SU-DHL-6 (cell line): ENCODE measurements around the gene FAM131B.

ENCODE experiments used
- H2AFZ ChIP-seq: fragments of 200-600 bp; sonication (generic); 2 replicates; pipeline ENCODE4 v1.6.1; 2014; ENCODE audit warnings: low read depth, mild to moderate bottlenecking, moderate library complexity, mixed read lengths, antibody characterized with exemption, low read length; ENCODE audit not compliant: severe bottlenecking
- H3F3A ChIP-seq: fragments of 200-600 bp; shearing (Covaris generic); 2 replicates; pipeline ENCODE4 v1.6.0; 2016; ENCODE audit warnings: antibody characterized with exemption, mild to moderate bottlenecking; ENCODE audit not compliant: insufficient read depth
- H3K27ac ChIP-seq: fragments of 200-600 bp; sonication (generic); 2 replicates; pipeline ENCODE4 v1.5.1; 2016; ENCODE audit warnings: low read depth, mild to moderate bottlenecking, low read length, moderate library complexity, mixed read lengths
- H3K27me3 ChIP-seq: fragments of 200-600 bp; sonication (generic), shearing (Covaris generic); 2 replicates; pipeline ENCODE4 v1.6.0; 2014; ENCODE audit warnings: mild to moderate bottlenecking, low read length
- H3K36me3 ChIP-seq: fragments of 200-600 bp; sonication (generic); 2 replicates; pipeline ENCODE4 v1.6.1; 2014; ENCODE audit warnings: mild to moderate bottlenecking, low read length, mixed read lengths
- H3K4me2 ChIP-seq: fragments of 300-600, 200-600 bp; shearing (Covaris generic), sonication (generic); 2 replicates; pipeline ENCODE4 v1.6.0; 2014; ENCODE audit warnings: low read length, low read depth, mild to moderate bottlenecking; ENCODE audit not compliant: poor library complexity, severe bottlenecking
- H3K4me3 ChIP-seq: fragments of 200-600 bp; sonication (generic); 2 replicates; pipeline ENCODE4 v1.5.1; 2014; ENCODE audit warnings: antibody characterized with exemption, low read length, mild to moderate bottlenecking, mixed read lengths; ENCODE audit not compliant: insufficient read depth, poor library complexity, severe bottlenecking
- H3K79me2 ChIP-seq: fragments of 200-600 bp; sonication (generic); 2 replicates; pipeline ENCODE4 v1.6.1; 2014; ENCODE audit warnings: mild to moderate bottlenecking, low read length, moderate library complexity; ENCODE audit not compliant: insufficient read depth
- H3K9ac ChIP-seq: fragments of 200-600 bp; sonication (generic); 2 replicates; pipeline ENCODE4 v1.7.0; 2014; ENCODE audit warnings: mild to moderate bottlenecking, low read length
- H3K9me2 ChIP-seq: fragments of 200-600 bp; sonication (generic); replicated peaks from 2 replicates; pipeline ENCODE4 v1.6.1; 2014; ENCODE audit warnings: low read length; ENCODE audit not compliant: insufficient read depth
- H3K9me3 ChIP-seq: fragments of 200-600 bp; sonication (generic); 2 replicates; pipeline ENCODE4 v1.6.1; 2014; ENCODE audit warnings: low read length, mixed read lengths; ENCODE audit not compliant: insufficient read depth
- H4K20me1 ChIP-seq: fragments of 200-600 bp; sonication (generic); 2 replicates; pipeline ENCODE4 v1.6.1; 2014; ENCODE audit warnings: low read depth, mild to moderate bottlenecking, antibody characterized with exemption, low read length, moderate library complexity, mixed read lengths
- CTCF ChIP-seq: fragments of 200-600 bp; sonication (generic); IDR thresholded peaks from one replicate; pipeline ENCODE4 v1.5.1; 2017; ENCODE audit warnings: antibody characterized with exemption, mild to moderate bottlenecking, low read length, moderate library complexity; ENCODE audit not compliant: insufficient read depth, poor library complexity, severe bottlenecking
- EZH2phosphoT487 ChIP-seq: fragments of 200-600 bp; sonication (generic), shearing (Covaris generic); conservative IDR thresholded peaks from 2 replicates; pipeline ENCODE4 v1.6.1; 2018; ENCODE audit warnings: mild to moderate bottlenecking, antibody characterized with exemption, low read length, moderate library complexity, mixed read lengths

The FAM131B gene

GRCh38 chr7:143316492-143316891 lies 46.0 kb downstream of the FAM131B start:
- Histone ChIP-seq H3K27ac (no peak overlapping the region), H3K79me2 (no peaks in the 10 kb centered on the region), H3K9me2 (no peaks in the 10 kb centered on the region), H3K9me3 (no peaks in the 10 kb centered on the region), H3K4me3 (no peak overlapping the region), H3K9ac (no peak overlapping the region), H3K27me3 (no peaks in the 10 kb centered on the region), H3F3A (0 out of 2 replicates have a peak, but pooled peaks cover 3% of the 10 kb centered on the region), H2AFZ (no peak overlapping the region), H3K4me2 (no peak overlapping the region), H3K36me3 (no peaks in the 10 kb centered on the region), H4K20me1 (no peaks in the 10 kb centered on the region)
- TF ChIP-seq EZH2phosphoT487: no peak
- TF ChIP-seq CTCF: no peak

- Histone ChIP-seq H3K36me3 (no peaks in the 10 kb centered on the region), H3K9ac (no peak within 1 kb of the TSS), H3K27ac (no peak within 1 kb of the TSS), H3K9me2 (no peaks in the 10 kb centered on the region), H4K20me1 (no peaks in the 10 kb centered on the region), H3K4me2 (no peak within 1 kb of the TSS), H3K79me2 (no peaks in the 10 kb centered on the region), H2AFZ (no peak within 1 kb of the TSS), H3K4me3 (no peak within 1 kb of the TSS), H3K9me3 (no peaks in the 10 kb centered on the region), H3K27me3 (no peaks in the 10 kb centered on the region), H3F3A (0 out of 2 replicates have a peak, but pooled peaks cover 3% of the 10 kb centered on the region)
- TF ChIP-seq CTCF (no peak), EZH2phosphoT487 (no peak)
Measured at GRCh38 chr7:143315776-143316175, 46.7 kb downstream of the FAM131B start, which contains the start of gene CLCN1. Gene CLCN1 (plus strand): TSS chr7:143316111. CDS start chr7:143316213, 102 bp downstream.

GRCh38 chr7:143314127-143314526 lies 48.4 kb downstream of the FAM131B start:
- Histone ChIP-seq H3K36me3 (no peaks in the 10 kb centered on the region), H3K27me3 (no peaks in the 10 kb centered on the region), H3F3A (0 out of 2 replicates have a peak, but pooled peaks cover 3% of the 10 kb centered on the region), H4K20me1 (no peaks in the 10 kb centered on the region), H3K9me3 (no peaks in the 10 kb centered on the region), H3K9ac (no peak overlapping the region), H3K4me3 (no peak overlapping the region), H3K79me2 (no peaks in the 10 kb centered on the region), H3K27ac (no peak overlapping the region), H3K4me2 (no peak overlapping the region), H2AFZ (no peak overlapping the region), H3K9me2 (no peaks in the 10 kb centered on the region)
- no peak for TF ChIP-seq CTCF
